ENCODE results near the gene LTB.

- TF ChIP-seq POLR2A (IDR thresholded peaks at IDR 0.05) (no peak), CTCF (IDR thresholded peaks at IDR 0.05) (no peak)
Observed at GRCh38 chr6:31607317-31607716, 25.1 kb upstream of the LTB start.

All from vagina (tissue), 2 donors.